Prostate gland (tissue), 2 donors: Measurements from ENCODE around the gene ITGB5. TPM values are rescaled to one million over a fixed set of nuclear protein-coding genes. Genes with fewer than 3 reads are reported as not detected.
A peak's percentile ranks its signal among the peaks of the same experiment; 100 is the strongest.

Experiments used
- DNase-seq: peaks from one replicate; pipeline ENCODE4 v3.0.0-alpha.2; 2019; ENCODE audit warnings: low spot score
- H3K27ac ChIP-seq, 2 donors: fragments of 200-600 bp; sonication (generic); 2 replicates each; pipeline ENCODE4 v1.5.1; 2017 to 2019
- H3K27me3 ChIP-seq: fragments of 200-600 bp; sonication (generic); replicated peaks from 2 replicates; pipeline ENCODE4 v1.5.1; 2019; ENCODE audit not compliant: insufficient read depth
- H3K36me3 ChIP-seq, 2 donors: fragments of 200-600 bp; sonication (generic); 1 replicate in 1 of 2; 2 replicates in 1 of 2; pipeline versions ENCODE4 v1.5.1 to v1.8.1; 2017 to 2019
- H3K4me1 ChIP-seq: fragments of 200-600 bp; sonication (generic); replicated peaks from 2 replicates; pipeline ENCODE4 v1.5.1; 2019
- H3K4me3 ChIP-seq, 2 donors: fragments of 200-600 bp; sonication (generic); 2 replicates each; pipeline ENCODE4 v1.5.1; 2017 to 2019
- H3K9me3 ChIP-seq: fragments of 200-600 bp; sonication (generic); 2 replicates; pipeline ENCODE4 v1.5.1; 2017
- CTCF ChIP-seq, 4 experiments: fragments of 200-600 bp in 2 of 4; fragments of 450-650 bp in 2 of 4; sonication (generic) in 2 of 4; IDR thresholded peaks; 1 replicate in 3 of 4; 2 replicates in 1 of 4; pipeline ENCODE4 v1.5.1; 2016 to 2019; ENCODE audit warnings: antibody characterized with exemption in 4 of 4, mild to moderate bottlenecking in 2 of 4, moderate library complexity in 2 of 4
- POLR2A ChIP-seq: fragments of 450-650 bp; IDR thresholded peaks from one replicate; pipeline ENCODE4 v1.6.1; 2016; ENCODE audit warnings: antibody characterized with exemption, mild to moderate bottlenecking
- POLR2AphosphoS5 ChIP-seq: sonication (generic); formaldehyde crosslinking; IDR thresholded peaks from one replicate; pipeline ENCODE4 v1.6.1; 2017; ENCODE audit warnings: antibody characterized with exemption
- WGBS: methylation state at CpG from one replicate; pipeline ENCODE4 v1.1.5; 2018; 5-methylcytosine and 5-hydroxymethylcytosine counted together
- intact Hi-C: fragments of 100-400 bp; cut with DNase I; formaldehyde crosslinking; loops from one replicate; pipeline ENCODE4 v1.14.2; 2022
- total RNA-seq, 2 donors: library from RNA; depleted of rRNA; stranded (reverse); fragments of >200 nt; gene quantifications; one replicate each; pipeline ENCODE4 v1.1.0, GENCODE V29; 2016

The ITGB5 gene
- total RNA-seq, 2 donors from 2014 or later, result 123 to 154 TPM

DNA sequence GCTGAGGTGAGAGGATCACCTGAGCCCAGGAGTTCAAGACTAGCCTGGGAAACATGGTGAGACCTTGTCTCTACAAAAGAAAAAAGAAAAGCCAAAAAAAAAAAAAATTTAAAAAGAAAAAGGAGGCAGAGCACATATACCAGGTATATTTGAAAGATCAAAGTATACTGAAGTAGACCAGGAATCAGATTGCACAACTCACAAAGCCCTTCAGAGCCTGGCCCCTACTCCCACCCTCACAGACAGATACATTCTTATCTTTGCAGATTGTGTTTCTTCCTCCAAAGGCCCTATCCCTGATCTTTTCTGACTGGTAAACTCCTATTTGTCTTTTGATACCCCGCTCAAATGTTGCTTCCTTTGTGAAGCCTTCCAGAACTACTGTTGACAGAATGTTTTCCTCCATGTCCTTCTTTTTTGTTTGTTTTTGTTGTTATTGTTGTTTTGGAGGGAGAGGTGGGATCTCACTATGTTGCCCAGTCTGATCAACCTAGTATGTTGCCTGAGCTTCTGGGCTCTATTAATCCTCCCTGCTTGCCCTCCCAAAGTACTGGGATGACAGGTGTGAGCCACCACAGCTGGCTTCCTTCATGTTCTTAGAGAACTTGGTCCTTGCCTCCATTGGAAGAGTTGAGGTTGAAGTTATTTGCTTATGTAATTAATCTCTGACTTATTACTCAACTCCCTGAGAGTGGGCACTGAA, 9.8 kb upstream of the ITGB5 start:
- Histone ChIP-seq H3K4me3 (no peak overlapping the region), H3K27me3 (no peaks in the 10 kb centered on the region), H3K27ac (no peak overlapping the region), H3K36me3 (no peaks in the 10 kb centered on the region), H3K9me3 (no peaks in the 10 kb centered on the region), H3K4me1 (no peaks in the 10 kb centered on the region)
- DNase-seq, result no peak
- intact Hi-C loops, result no loop called here
- TF ChIP-seq POLR2AphosphoS5 (no peak), POLR2A (no peak), CTCF (IDR thresholded peaks at IDR 0.05) (no peak)
- 91% methylated on average over 1 of the region's 1 CpG for WGBS

- intact Hi-C loops, result no loop called here
- WGBS, result 56% methylated on average over 7 of the region's 7 CpGs
- TF ChIP-seq POLR2AphosphoS5, result no peak
- no peak for TF ChIP-seq POLR2A
- no peak for TF ChIP-seq CTCF (IDR thresholded peaks at IDR 0.05)
Observed at GRCh38 chr3:124895756-124896155, 8.6 kb upstream of the ITGB5 start.

DNA sequence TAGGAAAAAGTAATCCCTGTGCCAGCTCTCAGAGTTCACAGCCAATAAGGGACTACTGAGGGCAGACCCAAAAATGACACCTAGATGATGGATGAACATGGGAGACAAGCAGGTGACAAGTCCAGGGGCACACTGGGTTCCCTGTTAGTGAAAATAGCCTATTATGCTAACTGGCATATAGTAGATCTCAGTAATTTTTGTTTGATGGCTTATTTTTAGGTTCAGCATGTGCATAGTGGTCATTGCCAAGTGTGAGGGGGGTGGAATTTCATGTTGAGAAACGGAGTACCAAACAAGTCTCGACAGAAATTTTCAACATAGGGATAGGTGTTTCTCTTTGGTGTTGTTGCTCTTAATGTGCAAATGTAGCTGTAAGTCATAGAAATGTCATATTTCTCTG, 6.4 kb upstream of the ITGB5 start:
- peak; percentile 34 for DNase-seq
- Histone ChIP-seq H3K27ac (peak overlapping the region; percentile 2 to 36), H3K27me3 (no peaks in the 10 kb centered on the region), H3K36me3 (no peaks in the 10 kb centered on the region), H3K4me3 (no peak overlapping the region), H3K4me1 (no peaks in the 10 kb centered on the region), H3K9me3 (no peaks in the 10 kb centered on the region)
- intact Hi-C loops, result no loop called here
- TF ChIP-seq POLR2AphosphoS5, result peak; percentile 71
- TF ChIP-seq CTCF (IDR thresholded peaks at IDR 0.05), result no peak
- TF ChIP-seq POLR2A, result no peak
- whole genome bisulfite sequencing, result 24% methylated on average over 2 of the region's 2 CpGs

More at GRCh38 chr3:124895756-124896155, 8.6 kb upstream of the ITGB5 start:
- Histone ChIP-seq H3K9me3 (no peaks in the 10 kb centered on the region), H3K36me3 (no peaks in the 10 kb centered on the region), H3K27me3 (no peaks in the 10 kb centered on the region), H3K27ac (no peak overlapping the region), H3K4me3 (no peak overlapping the region), H3K4me1 (no peaks in the 10 kb centered on the region)
- DNase-seq, result no peak

- 60% methylated on average over 5 of the region's 5 CpGs for WGBS
- Histone ChIP-seq H3K27me3 (no peaks in the 10 kb centered on the region), H3K9me3 (no peaks in the 10 kb centered on the region), H3K4me3 (no peak overlapping the region), H3K27ac (peak overlapping the region; percentile 16 to 40), H3K4me1 (no peaks in the 10 kb centered on the region), H3K36me3 (no peaks in the 10 kb centered on the region)
- peak; percentile 33 for DNase-seq
- intact Hi-C loops, result no loop called here
- no peak for TF ChIP-seq CTCF (IDR thresholded peaks at IDR 0.05)
- no peak for TF ChIP-seq POLR2A
- TF ChIP-seq POLR2AphosphoS5, result peak; percentile 38
Observed at GRCh38 chr3:124890573-124891190, 3.5 kb upstream of the ITGB5 start.
